ENCODE results near the gene GAK.

GAK gene

DNA sequence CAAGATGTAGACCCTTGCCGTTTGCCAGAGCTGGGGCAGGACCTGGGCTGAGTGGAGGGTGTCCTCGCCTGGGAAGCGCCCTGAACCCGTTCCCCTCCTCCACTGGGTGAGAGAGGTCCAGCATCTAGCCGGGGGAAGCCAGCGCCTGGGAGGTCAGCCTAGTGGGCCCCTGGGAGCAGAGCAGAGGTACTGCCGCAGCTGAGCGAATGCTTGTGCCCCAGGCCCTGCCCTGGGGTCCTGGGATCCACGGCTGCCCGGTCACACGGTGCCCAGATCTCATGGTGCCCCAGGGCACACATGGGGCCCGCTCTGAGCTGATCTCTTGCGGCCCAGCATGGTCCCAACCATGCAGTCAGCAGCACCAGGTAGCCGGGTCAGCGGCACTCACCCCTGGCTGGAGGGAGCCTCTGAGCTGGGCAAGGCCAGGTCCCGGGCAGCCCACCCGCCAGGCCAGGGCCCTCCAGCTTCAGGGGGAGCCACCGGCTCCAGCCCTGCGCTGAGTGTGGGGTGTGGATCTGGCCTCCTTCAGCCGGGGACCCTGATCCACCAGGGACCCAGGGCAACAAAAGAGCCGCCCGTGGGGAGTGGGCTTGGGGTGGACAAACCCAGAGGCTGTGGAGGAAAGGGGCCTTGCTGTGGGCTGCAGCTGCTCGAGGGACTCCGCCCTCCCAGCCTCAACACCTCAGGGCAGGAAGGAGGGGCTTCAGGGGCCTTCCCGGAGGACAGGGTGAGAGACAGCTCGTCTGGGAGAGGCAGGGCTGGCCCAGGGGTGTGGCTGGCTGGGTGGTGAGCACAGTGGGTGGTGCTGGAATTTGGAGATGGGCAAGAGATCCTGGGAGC is 102.1 kb downstream of the GAK start:
- Histone ChIP-seq H3K36me3 (replicated peaks) (no peaks in the 10 kb centered on the region), H3K4me3 (ENCODE audit: low read depth, low read length) (no peak overlapping the region), H3K27ac (no peak overlapping the region), H3K27me3 (replicated peaks) (peaks cover 22% of the 10 kb centered on the region)
- TF ChIP-seq CTCF (IDR thresholded peaks at IDR 0.05; ENCODE audit: low read depth, low read length, missing control alignments): no peak
- no peak for DNase-seq
- in situ Hi-C loops (cut with HindIII; ENCODE audit: low pct_ligation_motif_present, low sequenced_read_pairs): no loop called here

GRCh38 chr4:829291-829690 is 102.8 kb downstream of the GAK start:
- Histone ChIP-seq H3K4me3 (ENCODE audit: low read depth, low read length) (no peak overlapping the region), H3K27ac (no peak overlapping the region), H3K27me3 (replicated peaks) (peaks cover 29% of the 10 kb centered on the region), H3K36me3 (replicated peaks) (no peaks in the 10 kb centered on the region)
- TF ChIP-seq CTCF (IDR thresholded peaks at IDR 0.05; ENCODE audit: low read depth, low read length, missing control alignments): no peak
- in situ Hi-C loops (cut with HindIII; ENCODE audit: low pct_ligation_motif_present, low sequenced_read_pairs): no loop called here
- no peak for DNase-seq

DNA sequence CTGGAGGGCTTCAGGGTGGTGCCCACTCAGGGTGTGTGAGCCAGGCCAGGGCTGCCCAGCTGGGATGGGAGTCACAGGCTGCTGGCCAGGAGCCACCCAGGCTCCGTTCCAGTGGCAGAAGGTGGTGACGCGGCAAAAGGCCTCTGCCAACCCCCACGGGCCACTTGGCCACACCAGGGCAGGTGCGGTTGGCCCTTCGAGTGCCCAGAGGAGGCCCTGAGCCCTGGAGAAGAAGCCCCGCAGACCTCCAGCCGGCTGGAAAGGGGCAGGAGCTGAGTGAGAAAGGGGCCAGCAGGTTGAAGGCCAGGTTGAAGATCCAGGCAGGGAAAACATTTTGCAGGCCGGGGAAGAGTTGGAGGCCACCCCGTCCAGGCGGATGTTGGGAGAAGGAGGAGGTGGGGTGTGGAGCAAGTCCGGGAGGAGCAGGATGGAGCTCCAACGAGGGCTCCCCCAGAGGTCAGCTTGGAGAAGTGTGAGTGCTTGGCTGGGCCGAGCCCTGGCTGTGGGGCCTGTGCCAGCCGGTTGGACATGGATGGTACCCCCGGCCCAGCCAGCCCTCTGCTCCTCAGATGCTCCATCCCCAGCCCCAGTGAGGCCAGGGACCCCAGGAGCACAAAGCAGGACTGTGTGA is 103.4 kb downstream of the GAK start:
- Histone ChIP-seq H3K4me3 (ENCODE audit: low read depth, low read length) (no peak overlapping the region), H3K27me3 (replicated peaks) (peaks cover 34% of the 10 kb centered on the region), H3K36me3 (replicated peaks) (no peaks in the 10 kb centered on the region), H3K27ac (no peak overlapping the region)
- in situ Hi-C loops (cut with HindIII; ENCODE audit: low pct_ligation_motif_present, low sequenced_read_pairs): no loop called here
- DNase-seq: no peak
- peak; percentile 41 for TF ChIP-seq CTCF (IDR thresholded peaks at IDR 0.05; ENCODE audit: low read depth, low read length, missing control alignments)

DNA sequence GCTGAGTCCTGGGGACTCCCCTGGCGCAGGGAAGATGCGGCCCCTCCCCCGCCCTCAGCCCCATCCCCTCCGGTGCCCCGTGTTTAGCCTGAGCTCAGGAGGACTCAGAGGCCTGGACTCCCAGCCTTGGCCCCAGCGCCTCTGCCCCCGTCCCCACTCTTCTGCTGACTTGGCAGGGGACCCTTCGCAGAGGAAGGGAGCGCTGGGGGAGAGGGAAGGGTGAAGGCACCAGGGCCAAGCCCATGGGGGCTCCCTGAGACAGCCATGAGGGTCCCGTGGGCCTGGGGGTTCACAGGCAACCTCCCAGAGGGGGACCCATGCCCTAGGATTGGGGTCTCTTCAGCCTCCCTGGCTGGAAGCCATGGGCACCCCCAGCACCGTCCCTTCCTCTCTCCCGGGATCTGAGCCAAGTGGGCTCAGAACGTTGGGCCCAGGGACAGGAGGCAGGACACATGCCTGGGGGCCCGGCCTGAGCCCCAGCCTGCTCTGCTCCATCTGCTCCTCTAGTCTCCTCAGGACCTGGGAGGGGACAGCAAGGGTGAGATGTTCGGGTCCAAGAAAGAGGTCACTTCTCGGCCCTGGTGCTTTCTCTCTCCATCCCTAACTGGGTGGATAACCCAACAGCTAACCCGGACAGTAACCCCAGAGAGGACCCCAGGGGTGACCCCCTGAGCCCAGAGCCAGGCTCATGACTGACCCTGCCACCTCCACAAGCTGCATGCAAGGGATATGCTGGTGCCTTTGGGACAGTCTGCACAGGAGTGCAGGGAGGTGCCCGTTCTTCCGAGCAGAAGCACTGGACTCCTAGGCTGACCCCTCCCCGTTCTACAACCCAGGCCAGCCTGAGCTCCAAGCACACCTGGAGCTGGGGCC is 104.7 kb downstream of the GAK start:
- H3K27me3 ChIP-seq (replicated peaks): peaks cover 47% of the 10 kb centered on the region
- in situ Hi-C loops (cut with HindIII; ENCODE audit: low pct_ligation_motif_present, low sequenced_read_pairs): no loop called here
- no peak for DNase-seq

More for the DNA sequence above, 104.7 kb downstream of the GAK start:
- no peak overlapping the region for H3K27ac ChIP-seq
- no peak for TF ChIP-seq CTCF (IDR thresholded peaks at IDR 0.05; ENCODE audit: low read depth, low read length, missing control alignments)
- H3K36me3 ChIP-seq (replicated peaks): no peaks in the 10 kb centered on the region
- H3K4me3 ChIP-seq (ENCODE audit: low read depth, low read length): no peak overlapping the region

Measured in brain microvascular endothelial cell (primary cell).